Activated CD4-positive, alpha-beta T cell treated with anti-CD3 and anti-CD28 coated beads, Interleukin-2, Interleukin-6, amounts not matched to agents 100 ng/mL and 50 ng/mL, durations not matched to agents 16 hours and 8 hours (primary cell): ENCODE results near the gene CBFA2T2.
"Not testable (repeated sequence)": the region's sequence is repeated elsewhere in the genome, so short reads cannot be mapped to it uniquely, and the experiment has no call there.

ENCODE experiments used
- DNase-seq: peaks from one replicate; pipeline ENCODE4 v3.0.0-alpha.2; 2020

CBFA2T2 gene

DNA sequence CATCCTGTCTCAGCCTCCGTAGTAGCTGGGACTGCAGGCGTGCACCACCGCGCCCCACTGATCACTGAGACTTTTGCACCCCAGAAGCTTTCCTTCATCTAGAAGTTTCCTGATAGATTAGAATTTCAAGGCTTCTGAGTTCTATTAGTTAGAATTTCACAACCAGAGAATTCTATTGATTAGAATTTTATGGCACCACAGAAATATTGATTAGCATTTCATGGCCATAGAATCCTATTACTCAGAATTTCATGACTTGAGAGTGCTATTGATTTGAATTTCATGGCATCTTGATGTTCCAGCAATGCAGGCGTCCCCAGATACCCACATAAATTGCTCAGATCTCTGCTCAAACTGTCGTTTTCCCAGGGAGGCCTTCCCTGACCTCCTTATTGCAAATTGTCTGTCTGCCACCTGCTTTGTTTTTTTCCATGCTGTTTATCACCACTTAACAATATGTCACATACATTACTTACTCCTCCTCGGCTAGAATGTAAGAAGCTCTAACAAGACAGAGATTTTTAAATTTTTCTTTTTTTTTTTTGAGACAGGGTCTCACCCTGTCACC is 16.9 kb upstream of the CBFA2T2 start:
- DNase-seq: no peak

DNA sequence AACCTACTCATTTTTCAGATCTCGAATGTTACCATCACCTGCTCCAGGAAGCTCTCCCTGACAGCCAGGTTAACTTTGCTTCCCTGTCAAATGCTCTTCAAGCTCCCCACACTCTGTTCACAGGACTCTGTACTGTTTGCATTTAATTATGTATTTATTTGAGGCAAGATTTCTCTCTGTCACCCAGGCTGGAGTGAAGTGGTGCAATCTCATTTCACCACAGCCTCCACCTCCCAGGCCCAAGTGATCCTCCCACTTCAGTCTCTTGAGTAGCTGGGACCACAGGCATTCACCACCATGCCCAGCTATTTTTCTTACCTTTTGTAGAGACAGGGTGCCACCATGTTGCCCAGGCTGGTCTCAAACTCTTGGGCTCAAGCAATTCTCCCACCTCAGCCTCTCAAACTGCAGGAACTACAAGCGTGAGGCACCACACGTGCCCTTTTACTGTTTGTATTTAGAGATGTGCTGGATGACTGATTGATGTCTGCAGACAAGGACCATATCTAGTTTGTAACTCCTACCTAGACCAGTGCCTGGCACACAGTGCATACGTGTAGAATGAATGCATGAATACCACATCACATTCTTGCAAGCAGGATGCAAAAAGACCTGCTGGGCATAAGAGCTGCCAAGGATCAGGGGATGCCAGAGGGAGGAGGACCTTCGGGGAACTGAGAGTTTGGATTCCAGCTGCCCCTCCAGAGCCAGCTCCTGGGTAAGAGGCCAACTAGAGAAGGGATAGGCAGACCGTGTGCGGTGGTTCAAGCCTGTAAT is 15.6 kb upstream of the CBFA2T2 start:
- DNase-seq: no peak

DNA sequence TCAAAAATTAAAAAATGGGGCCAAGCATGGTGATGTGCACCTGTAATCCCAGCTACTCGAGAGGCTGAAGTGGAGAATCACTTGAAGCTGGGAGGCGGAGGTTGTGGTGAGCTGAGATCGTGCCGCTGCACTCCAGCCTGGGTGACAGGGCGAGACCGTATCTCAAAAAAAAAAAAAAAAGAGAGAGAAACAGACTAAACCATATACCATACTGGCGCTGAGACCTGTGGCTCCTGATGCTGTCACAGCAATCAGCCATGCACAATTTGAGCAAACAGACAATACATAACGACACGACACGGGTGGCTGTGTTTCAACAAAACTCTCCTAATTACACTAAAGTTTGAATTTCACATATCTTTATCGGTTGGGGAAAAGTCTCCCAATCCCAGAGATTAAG is 14.9 kb upstream of the CBFA2T2 start:
- DNase-seq: no peak

DNA sequence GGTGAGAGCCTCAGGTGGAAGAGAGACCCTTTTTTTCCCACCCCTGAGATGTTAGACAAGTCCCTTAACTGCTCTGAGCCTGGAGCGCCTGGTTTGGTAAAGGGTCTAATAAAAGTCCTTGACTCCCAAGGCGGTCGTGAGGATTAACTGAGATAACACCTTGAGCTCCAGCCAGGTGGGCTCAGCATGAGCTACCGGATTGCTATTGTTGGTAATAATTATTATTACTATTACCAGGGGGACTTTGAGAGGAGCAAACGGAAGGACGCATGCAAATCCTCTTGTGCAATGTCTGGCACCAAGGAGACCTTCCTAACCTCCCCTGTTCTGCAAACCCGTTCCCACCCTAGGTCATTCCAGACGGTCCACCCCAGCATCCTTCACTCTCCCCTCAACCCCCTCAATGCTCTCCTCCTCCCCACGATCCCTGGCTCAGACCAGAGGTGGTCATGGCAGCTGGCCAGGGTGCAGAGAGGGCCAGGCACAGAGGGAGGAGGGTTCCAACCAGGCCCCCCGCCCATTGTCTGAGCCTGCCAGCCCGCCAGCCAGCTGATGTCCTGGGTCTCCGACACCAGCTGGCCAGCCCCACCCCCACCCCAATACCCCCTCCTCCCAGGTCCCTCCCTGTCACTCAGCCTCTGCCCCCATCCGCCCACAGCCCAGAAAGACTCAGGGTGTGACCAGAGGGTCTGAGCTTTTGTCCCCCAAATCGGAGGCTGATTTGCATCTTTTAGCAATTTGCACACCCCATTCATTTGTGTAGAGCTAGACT is 14.3 kb upstream of the CBFA2T2 start:
- no peak for DNase-seq

DNA sequence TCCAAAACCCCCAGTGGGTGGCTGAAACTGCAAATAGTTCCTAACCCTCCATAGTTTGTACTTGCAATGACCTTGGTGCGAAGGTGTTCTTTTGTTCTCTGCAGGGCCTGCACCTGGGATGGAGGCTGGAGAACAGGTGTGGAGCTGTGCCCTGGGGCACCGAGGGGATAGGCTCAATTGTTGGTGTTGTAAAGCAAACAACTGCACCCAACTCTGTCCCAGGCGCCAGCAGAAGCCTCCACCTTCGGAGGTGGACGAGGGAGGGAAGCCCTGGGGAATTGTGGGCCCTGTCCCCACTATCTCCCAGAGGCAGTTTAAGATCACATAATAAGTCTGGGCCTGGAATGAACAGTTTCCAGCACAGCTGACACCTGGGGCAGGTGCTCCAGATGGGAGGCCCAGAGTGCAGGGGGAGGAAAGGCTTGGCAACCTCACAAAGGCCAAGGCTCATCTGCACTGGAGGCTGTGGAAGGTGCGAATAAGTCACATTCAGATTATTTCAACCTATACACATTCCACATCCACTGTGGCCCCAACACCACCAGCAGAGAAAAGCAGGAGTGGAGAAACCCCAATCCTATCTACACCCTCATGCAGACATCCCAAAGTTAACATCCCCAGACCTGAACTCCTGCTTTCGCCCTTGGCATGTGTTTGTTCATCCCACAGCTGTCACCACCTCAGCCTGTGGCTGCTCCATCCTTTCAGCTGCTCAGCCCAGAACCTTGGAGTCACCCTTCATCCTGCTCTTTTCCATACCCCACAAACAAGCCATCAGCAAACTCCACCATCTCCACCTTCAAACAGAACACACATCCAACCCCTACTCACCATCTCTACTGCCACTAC is 12.3 kb upstream of the CBFA2T2 start:
- DNase-seq: no peak

DNA sequence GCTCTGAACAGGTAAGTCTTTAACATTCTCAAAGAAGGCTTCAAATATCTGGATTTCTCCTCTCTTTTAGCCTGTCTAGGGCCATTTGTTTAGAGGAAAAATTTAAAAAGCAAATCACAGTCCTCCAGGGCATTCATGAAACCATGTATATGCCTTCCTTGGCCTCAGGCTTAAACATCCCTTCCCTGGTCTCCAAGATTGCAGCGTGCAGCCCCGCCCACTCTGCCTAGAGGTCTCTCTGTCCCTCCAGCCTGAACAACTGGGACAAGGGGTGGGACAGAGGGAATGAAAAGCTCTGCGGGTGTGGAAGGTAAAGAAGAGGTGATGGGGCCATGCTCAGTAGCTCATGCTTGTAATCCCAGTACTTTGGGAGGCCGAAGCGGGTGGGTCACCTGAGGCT is 9.8 kb upstream of the CBFA2T2 start:
- no peak for DNase-seq

DNA sequence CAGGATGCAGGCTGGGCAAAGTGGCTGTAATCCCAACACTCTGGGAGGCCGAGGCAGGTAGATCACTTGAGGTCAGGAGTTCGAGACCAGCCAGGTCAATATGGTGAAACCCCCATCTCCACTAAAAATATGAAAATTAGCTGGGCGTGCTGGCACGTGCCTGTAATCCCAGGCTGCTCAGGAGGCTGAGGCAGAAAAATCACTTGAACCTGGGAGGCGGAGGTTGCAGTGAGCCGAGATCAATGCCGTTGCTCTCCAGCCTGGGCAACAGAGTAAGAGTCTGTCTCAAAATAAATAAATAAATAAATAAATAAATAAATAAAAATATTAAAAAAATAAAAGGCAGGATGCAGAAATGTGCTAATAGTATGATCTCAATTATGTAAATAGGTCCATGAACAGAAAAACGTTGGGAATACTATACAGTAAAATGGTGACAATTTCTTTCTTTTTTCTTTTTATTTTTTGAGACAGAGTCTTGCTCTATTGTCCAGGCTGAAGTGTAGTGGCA is 8.4 kb upstream of the CBFA2T2 start:
- no peak for DNase-seq

DNA sequence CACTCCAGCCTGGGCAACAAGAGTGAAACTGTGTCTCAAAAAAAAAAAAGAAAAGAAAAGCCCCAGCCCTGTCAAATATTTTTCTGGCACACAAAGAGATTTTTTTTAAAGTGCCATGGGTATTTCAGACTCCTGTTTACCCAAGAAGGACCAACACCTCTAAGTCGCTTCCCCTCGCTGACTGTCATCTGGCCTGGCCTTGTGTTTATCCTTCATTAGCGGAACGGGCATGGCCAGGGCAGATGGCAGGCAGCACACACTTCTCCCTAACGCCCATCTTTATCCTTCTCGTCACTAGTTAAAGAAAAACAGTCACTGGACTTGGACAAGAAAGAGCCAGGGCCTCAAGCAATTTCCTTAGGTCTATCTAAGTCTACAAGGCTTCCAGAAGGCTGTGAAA is 7.3 kb upstream of the CBFA2T2 start:
- DNase-seq: no peak

DNA sequence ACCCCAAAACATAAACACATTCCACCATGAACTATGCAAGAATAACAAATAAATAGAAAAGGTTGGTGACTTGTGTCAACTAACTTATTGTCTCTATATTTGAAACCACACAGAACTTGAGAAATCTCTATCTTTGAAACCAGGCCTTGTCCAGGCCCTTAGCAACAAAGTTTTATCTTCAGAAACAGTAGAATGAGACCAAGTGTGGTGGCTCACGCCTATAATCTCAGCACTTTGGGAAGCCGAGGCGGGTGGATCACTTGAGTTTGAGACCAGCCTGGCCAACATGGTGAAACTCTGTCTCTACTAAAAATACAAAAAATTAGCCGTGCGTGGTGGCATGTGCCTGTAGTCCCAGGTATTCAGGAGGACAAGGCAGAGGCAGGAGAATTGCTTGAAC is 6.7 kb upstream of the CBFA2T2 start:
- DNase-seq: not testable (repeated sequence)

DNA sequence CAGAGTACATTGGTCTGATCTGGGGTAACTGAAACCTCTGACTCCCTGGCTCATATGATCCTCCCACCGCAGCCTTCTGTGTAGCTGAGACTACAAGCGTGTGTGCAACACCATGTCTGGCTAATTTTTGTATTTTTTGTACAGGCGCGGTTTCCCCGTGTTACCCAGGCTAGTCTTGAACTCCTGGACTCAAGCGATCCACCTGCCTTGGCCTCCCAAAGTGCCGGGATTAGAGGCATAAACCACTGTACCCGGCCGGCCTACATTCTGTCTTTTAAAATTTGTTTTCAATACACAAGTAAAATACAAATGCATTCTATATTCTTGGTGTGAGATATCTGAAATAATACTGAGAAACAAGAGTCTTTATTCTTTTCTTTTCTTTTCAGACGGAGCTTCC is 1.7 kb upstream of the CBFA2T2 start:
- no peak for DNase-seq

DNA sequence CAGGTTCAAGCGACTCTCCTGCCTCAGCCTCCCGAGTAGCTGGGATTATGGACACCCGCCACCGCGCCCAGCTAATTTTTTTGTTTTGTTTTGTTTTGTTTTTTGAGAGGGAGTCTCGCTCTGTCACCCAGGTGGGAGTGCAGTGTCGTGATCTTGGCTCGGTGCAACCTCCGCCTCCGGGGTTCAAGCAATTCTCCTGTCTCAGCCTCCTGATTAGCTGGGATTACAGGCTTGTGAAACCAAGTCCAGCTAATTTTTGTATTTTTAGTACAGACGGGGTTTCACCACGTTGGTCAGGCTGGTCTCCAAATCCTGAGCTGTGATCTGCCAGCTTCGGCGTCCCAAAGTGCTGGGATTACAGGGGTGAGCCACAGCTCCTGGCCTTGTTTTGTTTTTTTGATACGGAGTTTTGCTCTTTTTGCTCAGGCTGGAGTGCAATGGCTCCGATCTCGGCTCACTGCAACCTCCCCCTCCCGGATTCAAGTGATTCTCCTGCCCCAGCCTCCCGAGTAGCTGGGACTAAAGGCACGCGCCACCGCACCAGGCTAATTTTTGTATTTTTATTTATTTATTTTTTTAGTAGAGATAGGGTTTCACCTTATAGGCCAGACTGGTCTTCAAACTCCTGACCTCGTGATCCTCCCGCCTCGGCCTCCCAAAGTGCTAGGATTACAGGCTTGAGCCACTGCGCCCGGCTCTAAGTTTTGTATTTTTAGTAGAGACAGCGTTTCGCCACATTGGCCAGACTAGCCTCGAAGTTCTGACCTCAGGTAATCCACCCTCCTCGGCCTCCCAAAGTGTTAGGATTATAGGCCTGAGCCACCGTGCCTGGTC is 1.0 kb upstream of the CBFA2T2 start:
- DNase-seq: not testable (repeated sequence)

DNA sequence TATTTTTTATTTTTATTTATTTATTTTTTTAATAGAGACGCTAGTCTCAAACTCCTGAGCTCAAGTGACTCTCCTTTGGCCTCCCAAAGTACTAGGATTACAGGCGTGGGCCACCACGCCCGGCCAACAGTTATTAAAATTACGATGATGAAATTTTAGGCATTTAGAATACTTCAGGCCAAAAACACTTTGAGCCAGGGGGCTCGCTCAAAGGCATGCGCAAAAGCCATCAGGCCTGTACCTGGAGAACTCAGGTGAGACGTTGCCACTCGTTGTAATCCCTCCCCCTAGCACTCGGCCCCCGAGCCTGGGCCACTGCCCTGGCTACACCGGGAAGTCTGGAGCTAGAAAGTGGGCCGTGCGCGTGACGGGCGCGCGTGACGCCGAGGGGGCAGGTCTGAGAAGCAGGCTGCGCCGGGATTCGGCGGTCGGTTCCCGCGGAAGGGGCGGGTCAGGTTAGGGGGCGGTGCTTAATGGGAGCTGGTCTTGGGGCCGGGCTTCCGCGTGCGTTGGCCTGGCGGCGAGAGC is 337 bp upstream of the CBFA2T2 start:
- peak; percentile 100 for DNase-seq

DNA sequence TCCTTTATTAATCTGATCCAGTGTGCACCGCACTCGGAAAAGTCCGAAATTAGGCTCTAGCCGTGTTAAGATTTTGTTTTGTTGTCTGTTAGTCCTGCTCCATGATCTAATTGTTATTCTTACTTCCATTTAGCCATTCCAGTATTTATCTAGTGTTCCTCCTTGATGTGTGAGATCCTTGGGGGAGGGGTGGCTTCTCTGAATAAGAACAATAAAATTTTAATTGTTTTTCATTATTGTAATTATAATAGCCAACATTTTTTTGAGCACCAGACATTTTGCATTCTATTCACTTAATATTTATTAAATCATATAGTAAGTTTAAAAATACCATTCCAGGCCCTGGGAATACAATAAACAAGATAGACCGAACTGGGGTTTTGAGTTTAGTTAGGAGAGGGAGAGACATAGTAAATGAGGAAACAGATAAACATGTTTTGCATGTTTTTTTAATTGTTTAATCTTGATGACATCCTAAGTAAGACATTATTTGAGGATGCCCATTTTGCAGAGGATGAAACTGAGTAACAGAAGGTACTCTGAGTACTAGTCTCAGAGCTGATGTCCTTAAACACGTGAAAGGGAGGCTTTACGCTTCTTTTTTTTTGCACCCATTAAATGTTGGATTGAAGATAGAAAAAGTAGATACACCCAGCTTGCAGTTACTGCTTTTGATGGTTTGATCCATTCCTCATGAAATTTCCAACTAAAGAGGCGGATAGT is 1.2 kb downstream of the CBFA2T2 start:
- DNase-seq: no peak

DNA sequence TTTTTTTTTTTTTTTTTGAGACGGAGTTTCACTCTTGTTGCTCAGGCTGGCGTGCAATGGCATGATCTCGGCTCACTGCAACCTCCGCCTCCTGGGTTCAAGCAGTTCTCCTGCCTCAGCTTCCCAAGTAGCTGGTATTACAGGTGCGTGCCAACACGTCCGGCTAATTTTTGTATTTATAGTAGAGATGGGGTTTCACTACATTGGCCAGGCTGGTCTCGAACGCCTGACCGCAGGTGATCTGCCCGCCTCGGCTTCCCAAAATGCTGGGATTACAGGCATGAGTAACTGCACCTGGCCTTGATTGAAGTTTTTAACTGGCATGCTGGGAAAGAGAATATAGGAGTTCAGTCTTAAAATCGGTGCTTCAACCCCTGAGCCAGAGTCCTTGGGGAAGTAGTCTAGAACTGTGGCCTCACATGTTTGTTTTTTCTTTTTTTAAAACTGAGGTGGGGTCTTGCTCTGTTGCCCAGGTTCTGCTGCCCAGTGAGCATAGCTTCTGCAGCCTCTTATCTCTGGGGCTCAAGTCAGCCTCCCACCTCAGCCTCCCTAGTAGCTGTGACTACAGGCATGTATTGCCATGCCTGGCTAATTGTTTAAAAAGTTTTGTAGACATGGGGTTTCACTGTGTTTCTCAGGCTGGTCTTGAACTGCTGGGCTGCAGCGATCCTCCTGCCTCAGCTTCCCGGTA is 3.3 kb downstream of the CBFA2T2 start:
- DNase-seq: no peak

DNA sequence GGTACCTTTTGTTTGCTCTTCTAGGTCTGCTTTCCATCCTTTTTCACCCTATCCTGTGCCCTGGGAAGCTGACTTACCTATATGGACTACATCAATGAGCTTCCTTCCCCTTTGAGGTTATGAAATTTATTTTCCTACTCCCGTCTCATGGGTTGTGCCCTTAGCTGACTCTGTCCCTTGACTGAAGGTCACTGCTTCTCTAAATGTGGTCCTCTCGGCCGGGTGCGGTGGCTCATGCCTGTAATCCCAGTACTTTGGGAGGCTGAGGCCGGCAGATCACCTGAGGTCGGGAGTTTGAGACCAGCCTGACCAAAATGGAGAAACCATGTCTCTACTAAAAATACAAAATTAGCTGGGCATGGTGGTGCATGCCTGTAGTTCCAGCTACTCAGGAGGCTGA is 6.9 kb downstream of the CBFA2T2 start:
- not testable (repeated sequence) for DNase-seq

DNA sequence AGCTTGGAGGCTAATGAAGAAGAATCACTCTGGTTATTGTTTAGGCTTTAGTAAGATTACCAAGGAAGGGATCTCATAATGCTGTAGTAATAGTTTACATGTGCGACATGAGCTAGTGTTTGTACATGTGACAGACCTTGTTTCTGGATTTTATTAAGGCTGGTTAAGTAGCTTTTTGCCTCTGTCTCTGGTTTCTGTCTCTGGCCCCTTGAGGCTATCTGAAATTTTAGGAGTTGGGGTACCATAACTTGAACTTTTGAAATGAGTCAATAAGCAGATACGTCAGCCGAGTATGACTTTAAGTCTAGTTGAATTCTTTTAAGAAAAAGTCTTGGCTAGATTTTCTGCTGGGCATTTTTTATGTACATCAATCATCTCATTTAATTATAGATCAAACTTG is 9.5 kb downstream of the CBFA2T2 start:
- DNase-seq: no peak

DNA sequence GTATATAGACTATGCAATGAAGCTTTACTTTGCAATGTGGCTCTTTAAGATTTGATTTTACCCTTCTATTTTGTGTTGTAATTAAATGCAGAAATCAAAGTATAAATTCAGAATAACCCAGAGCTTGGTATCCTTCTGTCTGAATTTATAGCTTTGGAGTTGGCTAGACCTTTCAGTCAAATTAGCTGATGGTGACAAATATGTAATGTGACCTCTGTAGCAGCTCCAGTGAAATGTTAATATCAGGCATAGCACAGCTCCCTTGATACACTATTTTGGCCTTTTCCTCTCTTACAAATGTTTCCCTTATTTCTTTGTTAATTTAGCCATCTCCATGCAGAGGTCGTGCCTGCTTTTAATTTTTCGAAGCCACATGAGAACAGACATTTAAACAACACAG is 11.1 kb downstream of the CBFA2T2 start:
- no peak for DNase-seq

DNA sequence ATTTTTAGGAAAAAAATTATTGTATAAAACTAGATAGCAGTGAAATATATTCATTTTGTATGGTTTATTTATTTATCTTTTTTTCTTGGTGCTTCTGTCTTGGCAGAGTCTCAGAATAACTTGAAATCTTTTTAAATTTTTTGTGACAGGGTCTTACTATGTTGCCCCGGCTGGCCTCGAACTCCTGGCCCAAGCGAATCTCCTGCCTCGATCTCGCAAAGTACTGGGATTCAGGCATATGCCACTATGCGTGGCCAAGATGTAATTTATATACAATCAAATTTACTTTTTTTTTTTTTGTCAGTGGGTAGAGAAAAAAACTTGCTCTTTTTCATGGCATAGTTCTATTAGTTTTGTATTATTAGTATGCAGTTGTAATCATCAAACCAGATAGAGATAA is 13.7 kb downstream of the CBFA2T2 start:
- no peak for DNase-seq

DNA sequence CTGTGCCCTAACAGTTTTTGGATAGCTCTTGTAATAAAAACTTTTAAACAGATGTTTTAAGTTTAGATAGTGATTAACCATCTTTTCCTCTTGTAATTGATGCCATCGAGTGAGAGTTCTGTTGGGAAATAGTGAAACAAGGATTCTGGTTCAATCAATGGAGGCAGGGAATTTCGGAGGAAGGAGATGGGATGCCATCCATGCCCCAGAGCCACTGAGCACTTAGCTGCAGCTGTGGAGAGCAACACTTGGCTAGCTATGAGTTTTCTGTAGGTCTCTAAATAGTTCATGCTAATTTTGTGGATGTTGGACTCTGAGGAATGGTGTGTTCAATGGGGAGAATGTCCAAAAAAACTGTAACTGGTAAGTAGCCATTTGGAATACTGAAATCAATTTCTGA is 16.7 kb downstream of the CBFA2T2 start:
- no peak for DNase-seq

DNA sequence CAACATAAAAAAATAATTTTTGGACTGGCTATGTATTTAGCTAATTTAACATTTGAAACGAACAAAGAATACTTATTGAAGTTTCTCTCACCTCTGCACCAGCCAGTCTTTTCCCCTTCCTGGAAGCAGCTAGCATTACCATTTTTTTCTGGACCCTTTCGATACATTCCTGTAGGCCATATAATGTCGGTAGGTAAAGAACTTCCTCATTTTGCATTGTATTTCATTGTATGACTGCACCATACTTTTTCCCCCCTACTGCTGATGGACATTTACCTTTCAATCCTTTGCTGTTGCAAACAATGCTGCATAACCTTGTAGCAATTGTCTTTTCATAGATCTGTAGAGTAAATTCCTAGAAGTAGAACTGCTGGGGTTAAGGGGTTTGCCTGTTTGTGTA is 17.6 kb downstream of the CBFA2T2 start:
- no peak for DNase-seq
